ENCODE data around the gene NDUFS3.
A peak's percentile ranks its signal among the peaks of the same experiment; 100 is the strongest.

Gene NDUFS3

GRCh38 chr11:47599902-47600301 is 21.0 kb downstream of the NDUFS3 start:
- no peak overlapping the region for H3K27ac ChIP-seq (ENCODE audit: poor library complexity, severe bottlenecking)
- H3K4me3 ChIP-seq (ENCODE audit: severe bottlenecking): no peak overlapping the region
- no peak for TF ChIP-seq CTCF (IDR thresholded peaks at IDR 0.05; ENCODE audit: poor library complexity, severe bottlenecking)
- ATAC-seq (ENCODE audit: low read depth): no peak
- no peak for DNase-seq (ENCODE audit: low spot score)
- H3K36me3 ChIP-seq (ENCODE audit: low read depth): no peaks in the 10 kb centered on the region
- no peaks in the 10 kb centered on the region for H3K9me3 ChIP-seq (ENCODE audit: severe bottlenecking)
- peaks cover 5% of the 10 kb centered on the region for H3K27me3 ChIP-seq (ENCODE audit: insufficient read depth, poor library complexity, severe bottlenecking)
- H3K4me1 ChIP-seq (ENCODE audit: insufficient read depth, poor library complexity, severe bottlenecking): no peaks in the 10 kb centered on the region

GRCh38 chr11:47603295-47603694 is 24.4 kb downstream of the NDUFS3 start:
- Histone ChIP-seq H3K4me3 (ENCODE audit: severe bottlenecking) (no peak overlapping the region), H3K4me1 (ENCODE audit: insufficient read depth, poor library complexity, severe bottlenecking) (no peaks in the 10 kb centered on the region), H3K27me3 (ENCODE audit: insufficient read depth, poor library complexity, severe bottlenecking) (no peaks in the 10 kb centered on the region), H3K36me3 (ENCODE audit: low read depth) (no peaks in the 10 kb centered on the region), H3K9me3 (ENCODE audit: severe bottlenecking) (no peaks in the 10 kb centered on the region), H3K27ac (ENCODE audit: poor library complexity, severe bottlenecking) (no peak overlapping the region)
- ATAC-seq (ENCODE audit: low read depth) (no peak), DNase-seq (ENCODE audit: low spot score) (no peak)
- no peak for TF ChIP-seq CTCF (IDR thresholded peaks at IDR 0.05; ENCODE audit: poor library complexity, severe bottlenecking)

- ATAC-seq (ENCODE audit: low read depth): no peak
These were observed 27.0 kb downstream of the NDUFS3 start for GRCh38 chr11:47605921-47606320.

GRCh38 chr11:47606731-47607130 is 27.9 kb downstream of the NDUFS3 start:
- H3K27me3 ChIP-seq (ENCODE audit: insufficient read depth, poor library complexity, severe bottlenecking): no peaks in the 10 kb centered on the region
- ATAC-seq (ENCODE audit: low read depth) (peak; percentile 26; the same call in 1 of the 3 replicates), DNase-seq (ENCODE audit: low spot score) (no peak)
- H3K27ac ChIP-seq (ENCODE audit: poor library complexity, severe bottlenecking): no peak overlapping the region
- TF ChIP-seq CTCF (IDR thresholded peaks at IDR 0.05; ENCODE audit: poor library complexity, severe bottlenecking): no peak
- H3K4me1 ChIP-seq (ENCODE audit: insufficient read depth, poor library complexity, severe bottlenecking): no peaks in the 10 kb centered on the region
- H3K9me3 ChIP-seq (ENCODE audit: severe bottlenecking): no peaks in the 10 kb centered on the region
- no peak overlapping the region for H3K4me3 ChIP-seq (ENCODE audit: severe bottlenecking)
- H3K36me3 ChIP-seq (ENCODE audit: low read depth): no peaks in the 10 kb centered on the region

More at GRCh38 chr11:47605921-47606320, 27.0 kb downstream of the NDUFS3 start:
- no peaks in the 10 kb centered on the region for H3K27me3 ChIP-seq (ENCODE audit: insufficient read depth, poor library complexity, severe bottlenecking)
- no peak for TF ChIP-seq CTCF (IDR thresholded peaks at IDR 0.05; ENCODE audit: poor library complexity, severe bottlenecking)
- DNase-seq (ENCODE audit: low spot score): no peak
- H3K36me3 ChIP-seq (ENCODE audit: low read depth): no peaks in the 10 kb centered on the region
- no peak overlapping the region for H3K4me3 ChIP-seq (ENCODE audit: severe bottlenecking)
- no peaks in the 10 kb centered on the region for H3K4me1 ChIP-seq (ENCODE audit: insufficient read depth, poor library complexity, severe bottlenecking)
- no peaks in the 10 kb centered on the region for H3K9me3 ChIP-seq (ENCODE audit: severe bottlenecking)
- no peak overlapping the region for H3K27ac ChIP-seq (ENCODE audit: poor library complexity, severe bottlenecking)

GRCh38 chr11:47607380-47607779 is 28.5 kb downstream of the NDUFS3 start:
- no peak for DNase-seq (ENCODE audit: low spot score)
- Histone ChIP-seq H3K4me1 (ENCODE audit: insufficient read depth, poor library complexity, severe bottlenecking) (no peaks in the 10 kb centered on the region), H3K36me3 (ENCODE audit: low read depth) (no peaks in the 10 kb centered on the region), H3K27me3 (ENCODE audit: insufficient read depth, poor library complexity, severe bottlenecking) (no peaks in the 10 kb centered on the region), H3K9me3 (ENCODE audit: severe bottlenecking) (no peaks in the 10 kb centered on the region), H3K4me3 (ENCODE audit: severe bottlenecking) (no peak overlapping the region), H3K27ac (ENCODE audit: poor library complexity, severe bottlenecking) (no peak overlapping the region)
- TF ChIP-seq CTCF (IDR thresholded peaks at IDR 0.05; ENCODE audit: poor library complexity, severe bottlenecking): no peak
- peak; percentile 34; the same call in 2 of the 3 replicates for ATAC-seq (ENCODE audit: low read depth)
